Memory B cell (primary cell): ENCODE measurements around the gene PCP4L1.
"Not testable (repeated sequence)": the region's sequence is repeated elsewhere in the genome, so short reads cannot be mapped to it uniquely, and the experiment has no call there.

Experiments used
- ATAC-seq: fragments of 150-1000 bp; cut with Tn5 transposase; 2 replicates; pipeline ENCODE4 v1.10.0; 2021; ENCODE audit warnings: low read depth, mild to moderate bottlenecking, moderate library complexity
- DNase-seq, 2 donors: peaks; one replicate each; pipeline ENCODE4 v3.0.0; 2022; ENCODE audit warnings: low spot score in 2 of 2
- H3K27ac Mint-ChIP-seq: one replicate; pipeline ENCODE4 v1.8.0; 2022; ENCODE audit warnings: mild to moderate bottlenecking, moderate library complexity, mixed read lengths
- H3K27me3 Mint-ChIP-seq: one replicate; pipeline ENCODE4 v1.8.0; 2022; ENCODE audit warnings: mixed read lengths
- H3K36me3 Mint-ChIP-seq: one replicate; pipeline ENCODE4 v1.8.0; 2022; ENCODE audit warnings: mild to moderate bottlenecking, mixed read lengths
- H3K4me1 Mint-ChIP-seq: one replicate; pipeline ENCODE4 v1.8.0; 2022; ENCODE audit warnings: mixed read lengths
- H3K4me3 Mint-ChIP-seq: one replicate; pipeline ENCODE4 v1.8.0; 2022; ENCODE audit warnings: mild to moderate bottlenecking, moderate library complexity, mixed read lengths
- H3K9me3 Mint-ChIP-seq: one replicate; pipeline ENCODE4 v1.8.0; 2022; ENCODE audit warnings: mixed read lengths

The PCP4L1 gene

DNA sequence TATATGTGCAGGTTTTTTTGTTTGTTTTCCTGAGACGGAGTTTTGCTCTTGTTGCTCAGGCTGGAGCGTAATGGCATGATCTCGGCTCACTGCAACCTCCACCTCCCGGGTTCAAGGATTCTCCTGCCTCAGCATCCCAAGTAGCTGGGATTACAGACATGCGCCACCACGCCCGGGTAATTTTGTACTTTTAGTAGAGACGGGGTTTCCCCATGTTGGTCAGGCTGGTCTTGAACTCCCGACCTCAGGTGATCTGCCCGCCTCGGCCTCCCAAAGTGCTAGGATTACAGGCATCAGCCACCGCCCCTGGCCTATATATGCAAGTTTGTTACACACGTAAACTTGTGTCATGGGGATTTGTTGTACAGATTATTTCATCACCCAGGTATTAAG, 33.9 kb upstream of the PCP4L1 start:
- H3K36me3 Mint-ChIP-seq, H3K27ac Mint-ChIP-seq: not testable (repeated sequence)

DNA sequence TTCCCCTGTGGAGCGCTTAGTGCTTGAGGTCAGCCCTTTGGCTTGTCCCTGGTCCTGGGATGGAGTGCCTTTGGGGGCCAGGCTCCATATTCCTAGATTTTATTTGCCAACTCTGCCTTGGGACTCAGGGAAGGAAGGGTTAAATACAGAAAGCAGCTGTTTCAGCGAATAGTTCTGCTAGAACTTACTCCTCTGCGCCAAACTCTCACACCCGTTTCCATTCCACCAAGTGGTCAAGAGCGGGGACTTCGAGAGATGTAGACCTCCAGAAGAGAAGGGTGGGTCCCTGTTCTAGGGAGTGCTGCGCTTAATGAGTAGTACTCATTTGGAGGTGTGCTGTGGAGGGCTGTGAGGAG, 33.4 kb upstream of the PCP4L1 start:
- Mint-ChIP-seq H3K36me3 (peaks cover 8% of the 10 kb centered on the region), H3K4me3 (no peak overlapping the region), H3K4me1 (peaks cover 21% of the 10 kb centered on the region), H3K27ac (no peak overlapping the region), H3K27me3 (peaks cover 20% of the 10 kb centered on the region), H3K9me3 (no peaks in the 10 kb centered on the region)
- ATAC-seq, result no peak
- no peak for DNase-seq

More for the DNA sequence above, 33.9 kb upstream of the PCP4L1 start:
- ATAC-seq, DNase-seq, H3K9me3 Mint-ChIP-seq, H3K4me3 Mint-ChIP-seq: not testable (repeated sequence)
- peaks cover 21% of the 10 kb centered on the region for H3K4me1 Mint-ChIP-seq
- H3K27me3 Mint-ChIP-seq, result peaks cover 24% of the 10 kb centered on the region

DNA sequence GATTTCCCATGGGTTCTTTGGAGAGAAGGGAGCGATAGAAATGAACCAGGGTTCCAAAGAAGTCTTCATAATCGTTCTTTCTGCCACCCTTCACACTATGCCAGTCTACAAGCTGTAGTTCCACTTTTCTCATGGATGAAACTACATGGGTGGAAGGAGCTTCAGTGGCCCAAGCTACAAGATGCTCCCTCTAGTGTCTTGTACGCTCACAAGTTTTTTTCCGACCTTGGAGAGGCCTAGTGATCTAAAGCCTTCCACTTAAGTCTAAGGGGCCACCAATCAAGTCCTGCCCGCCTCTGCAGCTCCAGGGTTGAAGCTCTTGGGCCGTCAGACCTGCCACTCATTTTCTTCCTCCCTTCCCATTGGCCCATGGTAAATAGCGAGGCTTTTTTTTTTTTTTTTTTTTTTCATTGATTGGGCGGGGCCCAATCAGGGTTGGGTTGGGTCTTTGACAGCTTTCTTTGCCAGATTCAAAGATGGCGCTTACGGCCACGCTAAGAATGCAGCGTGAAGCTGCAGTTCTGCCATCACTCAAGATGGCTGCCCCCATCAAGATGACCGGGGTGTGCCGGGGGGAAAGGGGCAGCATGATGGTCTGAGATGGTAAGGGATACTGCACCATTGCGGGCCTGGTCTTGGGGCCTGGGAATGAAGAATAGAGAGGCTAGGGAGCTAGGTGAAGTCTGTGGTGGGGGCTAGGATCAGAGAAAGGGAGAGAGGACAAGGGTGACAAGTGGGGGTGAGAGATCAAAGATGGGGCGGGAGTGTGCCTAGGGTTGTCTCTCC, 32.8 kb upstream of the PCP4L1 start, which contains the start of gene TOMM40L:
TOMM40L (plus strand) TSS at position 527 of the 786 bp plus-strand sequence. CDS start 430 bp downstream, outside the sequence.
- Mint-ChIP-seq H3K4me1 (peaks cover 21% of the 10 kb centered on the region), H3K27me3 (peaks cover 19% of the 10 kb centered on the region), H3K9me3 (no peaks in the 10 kb centered on the region), H3K27ac (peak within 1 kb of the TSS; percentile 87), H3K36me3 (peaks cover 10% of the 10 kb centered on the region), H3K4me3 (peak within 1 kb of the TSS; percentile 100)
- DNase-seq, result peak; percentile 74 to 79
- peak; percentile 92 for ATAC-seq

DNA sequence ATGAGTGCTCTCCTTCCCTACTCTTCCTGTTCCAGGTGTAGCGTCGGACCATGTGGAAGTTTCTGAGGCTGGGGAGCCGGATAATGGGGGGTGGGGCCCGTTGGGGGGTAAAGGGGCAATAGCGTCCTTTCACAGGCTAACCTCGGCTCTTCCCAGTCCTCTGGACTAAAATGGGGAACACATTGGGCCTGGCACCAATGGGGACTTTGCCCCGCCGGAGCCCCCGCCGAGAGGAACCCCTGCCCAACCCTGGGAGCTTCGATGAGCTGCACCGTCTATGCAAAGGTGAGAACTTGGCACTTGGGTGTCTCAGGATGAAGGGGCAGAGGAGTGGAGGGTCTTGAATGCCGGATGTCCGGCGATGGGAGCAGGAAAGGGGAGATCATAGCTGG, 32.2 kb upstream of the PCP4L1 start:
- peaks cover 10% of the 10 kb centered on the region for H3K36me3 Mint-ChIP-seq
- no peak for ATAC-seq
- H3K9me3 Mint-ChIP-seq, result no peaks in the 10 kb centered on the region
- H3K4me1 Mint-ChIP-seq, result peaks cover 21% of the 10 kb centered on the region
- peaks cover 18% of the 10 kb centered on the region for H3K27me3 Mint-ChIP-seq
- DNase-seq, result no peak
- peak overlapping the region; percentile 100 for H3K4me3 Mint-ChIP-seq
- H3K27ac Mint-ChIP-seq, result peak overlapping the region; percentile 87

DNA sequence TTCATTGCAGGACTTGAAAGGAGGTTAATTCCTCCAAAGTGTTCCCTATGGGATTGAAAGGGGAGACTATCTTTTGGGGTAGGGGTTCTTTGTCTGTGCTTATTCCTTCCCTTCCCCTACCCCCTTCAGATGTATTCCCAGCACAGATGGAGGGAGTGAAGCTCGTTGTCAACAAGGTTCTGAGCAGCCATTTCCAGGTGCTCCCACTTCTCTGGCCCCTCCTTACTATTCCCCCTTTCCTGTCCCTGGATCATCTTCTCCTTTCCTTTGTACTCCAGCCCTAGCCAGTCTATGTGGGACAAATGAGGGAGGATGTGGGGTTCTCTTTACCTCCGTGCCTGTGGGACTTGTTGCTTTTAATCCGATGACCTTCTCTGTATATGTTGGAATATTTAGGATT, 31.8 kb upstream of the PCP4L1 start:
- peak overlapping the region; percentile 100 for H3K4me3 Mint-ChIP-seq
- ATAC-seq, result no peak
- peak overlapping the region; percentile 53 for H3K27ac Mint-ChIP-seq
- H3K4me1 Mint-ChIP-seq, result peaks cover 21% of the 10 kb centered on the region
- H3K27me3 Mint-ChIP-seq, result peaks cover 18% of the 10 kb centered on the region
- peaks cover 10% of the 10 kb centered on the region for H3K36me3 Mint-ChIP-seq
- no peaks in the 10 kb centered on the region for H3K9me3 Mint-ChIP-seq
- no peak for DNase-seq

DNA sequence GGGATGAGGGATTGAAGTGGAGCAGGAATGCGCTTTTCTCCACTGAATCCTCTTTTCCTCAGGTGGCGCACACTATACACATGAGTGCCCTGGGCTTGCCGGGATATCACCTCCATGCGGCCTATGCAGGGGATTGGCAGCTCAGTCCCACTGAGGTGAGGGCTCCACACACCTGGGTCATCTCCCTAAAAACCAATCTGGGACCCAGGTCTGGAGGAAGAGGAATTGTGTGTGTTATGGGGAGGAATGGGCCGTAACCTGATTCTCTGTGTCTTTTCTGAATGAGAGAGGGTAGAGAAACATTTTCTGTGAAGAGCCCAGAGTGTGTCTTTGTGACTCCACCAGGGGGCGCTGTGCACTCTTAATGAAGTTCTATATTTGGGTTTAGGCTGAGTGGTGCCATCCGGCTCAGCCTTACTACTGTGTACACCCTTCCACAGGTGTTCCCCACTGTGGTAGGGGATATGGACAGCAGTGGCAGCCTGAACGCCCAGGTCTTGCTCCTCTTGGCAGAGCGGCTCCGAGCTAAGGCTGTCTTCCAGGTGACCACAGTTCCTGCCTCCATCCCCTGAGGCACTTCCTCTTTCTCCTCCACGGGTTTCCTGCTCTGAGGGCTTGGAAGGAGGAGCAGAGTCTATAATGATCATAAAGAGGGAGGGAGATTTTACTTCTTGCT, 31.2 kb upstream of the PCP4L1 start:
- Mint-ChIP-seq H3K4me1 (peaks cover 18% of the 10 kb centered on the region), H3K9me3 (no peaks in the 10 kb centered on the region), H3K27me3 (peaks cover 14% of the 10 kb centered on the region), H3K36me3 (peaks cover 8% of the 10 kb centered on the region), H3K27ac (peak overlapping the region; percentile 53), H3K4me3 (peak overlapping the region; percentile 100)
- DNase-seq (peak; percentile 80 to 86), ATAC-seq (peak; percentile 41)

DNA sequence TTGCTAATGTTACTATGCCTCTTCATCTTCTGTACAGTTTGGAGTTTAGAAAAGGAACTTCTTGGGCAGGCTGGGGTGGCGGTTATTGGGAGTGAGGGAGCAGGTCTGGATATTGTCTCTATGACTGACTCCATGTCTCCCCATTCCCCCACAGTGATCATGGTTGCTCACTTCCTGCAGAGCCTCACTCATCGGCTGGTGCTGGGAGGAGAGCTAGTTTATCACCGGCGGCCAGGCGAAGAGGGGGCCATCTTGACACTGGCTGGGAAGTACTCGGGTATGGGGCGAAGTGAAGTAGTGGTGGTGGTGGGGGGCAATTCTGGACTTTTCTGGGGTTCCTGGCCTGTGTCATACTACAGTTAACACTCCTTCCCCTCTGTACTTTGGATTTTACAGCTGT, 30.5 kb upstream of the PCP4L1 start:
- peaks cover 18% of the 10 kb centered on the region for H3K4me1 Mint-ChIP-seq
- H3K9me3 Mint-ChIP-seq, result no peaks in the 10 kb centered on the region
- DNase-seq (no peak), ATAC-seq (no peak)
- peaks cover 8% of the 10 kb centered on the region for H3K36me3 Mint-ChIP-seq
- no peak overlapping the region for H3K27ac Mint-ChIP-seq
- no peak overlapping the region for H3K4me3 Mint-ChIP-seq
- peaks cover 10% of the 10 kb centered on the region for H3K27me3 Mint-ChIP-seq

DNA sequence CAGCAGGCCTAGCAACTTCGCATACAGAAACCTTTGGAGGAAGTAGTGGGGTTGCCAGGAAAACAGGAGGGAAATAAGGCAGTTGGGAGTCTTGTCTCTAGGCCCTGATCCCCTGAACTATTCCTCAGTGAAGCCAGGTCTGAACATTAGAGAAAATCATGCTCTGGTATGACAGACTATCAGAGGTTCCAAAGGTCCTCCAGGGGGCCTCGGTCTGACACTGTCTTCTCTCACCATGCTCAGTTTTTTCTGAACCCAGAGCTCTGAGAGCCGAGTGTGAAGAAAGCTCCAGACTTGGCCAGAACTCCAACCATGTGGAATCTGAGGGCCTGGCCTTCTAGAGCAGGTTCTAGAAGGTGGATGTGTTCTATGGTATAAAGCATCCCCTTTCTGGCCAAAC, 28.6 kb upstream of the PCP4L1 start:
- no peak for DNase-seq
- H3K27me3 Mint-ChIP-seq, result no peaks in the 10 kb centered on the region
- no peak overlapping the region for H3K27ac Mint-ChIP-seq

DNA sequence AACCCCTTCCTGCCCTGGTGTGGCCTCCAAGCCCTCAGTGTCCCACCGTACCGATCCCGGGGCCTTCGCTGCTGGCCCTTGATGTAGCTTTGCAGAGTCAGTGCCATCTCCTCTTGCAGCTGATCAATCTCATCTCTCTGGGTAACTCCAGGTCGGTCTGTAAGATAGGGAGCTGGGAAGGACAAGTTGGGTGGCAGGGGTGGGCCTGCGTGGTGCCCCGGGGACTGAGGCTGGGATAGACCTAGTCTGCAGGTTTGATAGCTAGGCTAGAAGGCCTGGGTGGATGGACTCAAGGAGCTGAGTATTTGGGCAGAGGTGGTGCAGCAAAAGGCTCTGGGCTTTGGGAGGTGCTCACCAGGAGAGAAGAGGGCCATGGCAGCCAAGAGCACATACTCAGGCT, 27.8 kb upstream of the PCP4L1 start:
- H3K27ac Mint-ChIP-seq, result no peak overlapping the region

More for the DNA sequence above, 28.6 kb upstream of the PCP4L1 start:
- no peak overlapping the region for H3K4me3 Mint-ChIP-seq
- no peak for ATAC-seq
- H3K4me1 Mint-ChIP-seq, result peaks cover 18% of the 10 kb centered on the region
- peaks cover 10% of the 10 kb centered on the region for H3K36me3 Mint-ChIP-seq
- no peaks in the 10 kb centered on the region for H3K9me3 Mint-ChIP-seq

DNA sequence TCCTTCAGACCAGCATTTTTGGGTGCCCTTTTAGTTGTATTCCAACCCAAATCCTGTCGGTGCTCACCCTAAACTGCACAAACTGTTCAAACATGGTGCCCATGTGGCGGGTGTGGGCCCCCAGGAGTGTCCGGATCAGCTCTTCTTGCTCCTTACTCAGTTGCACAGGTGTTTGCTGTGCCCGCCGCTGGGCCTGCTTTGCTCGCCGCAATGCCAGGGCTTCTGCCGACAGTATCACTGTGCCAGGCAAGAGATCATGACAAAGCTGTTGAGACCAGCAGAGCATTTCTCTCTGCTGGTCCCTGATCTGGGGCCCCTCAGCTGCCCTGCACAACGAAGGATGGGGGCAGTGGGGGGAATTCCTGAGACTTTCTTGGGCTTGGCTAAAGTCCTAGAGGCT, 25.4 kb upstream of the PCP4L1 start:
- DNase-seq (no peak), ATAC-seq (no peak)
- peaks cover 10% of the 10 kb centered on the region for H3K36me3 Mint-ChIP-seq
- H3K27ac Mint-ChIP-seq, result no peak overlapping the region
- H3K4me1 Mint-ChIP-seq, result no peaks in the 10 kb centered on the region
- no peaks in the 10 kb centered on the region for H3K9me3 Mint-ChIP-seq
- H3K4me3 Mint-ChIP-seq, result no peak overlapping the region
- H3K27me3 Mint-ChIP-seq, result peaks cover 1% of the 10 kb centered on the region

More for the DNA sequence above, 27.8 kb upstream of the PCP4L1 start:
- H3K27me3 Mint-ChIP-seq, result no peaks in the 10 kb centered on the region
- peaks cover 10% of the 10 kb centered on the region for H3K36me3 Mint-ChIP-seq
- DNase-seq, result no peak
- no peak overlapping the region for H3K4me3 Mint-ChIP-seq
- H3K9me3 Mint-ChIP-seq, result no peaks in the 10 kb centered on the region
- no peak for ATAC-seq
- H3K4me1 Mint-ChIP-seq, result peaks cover 16% of the 10 kb centered on the region

DNA sequence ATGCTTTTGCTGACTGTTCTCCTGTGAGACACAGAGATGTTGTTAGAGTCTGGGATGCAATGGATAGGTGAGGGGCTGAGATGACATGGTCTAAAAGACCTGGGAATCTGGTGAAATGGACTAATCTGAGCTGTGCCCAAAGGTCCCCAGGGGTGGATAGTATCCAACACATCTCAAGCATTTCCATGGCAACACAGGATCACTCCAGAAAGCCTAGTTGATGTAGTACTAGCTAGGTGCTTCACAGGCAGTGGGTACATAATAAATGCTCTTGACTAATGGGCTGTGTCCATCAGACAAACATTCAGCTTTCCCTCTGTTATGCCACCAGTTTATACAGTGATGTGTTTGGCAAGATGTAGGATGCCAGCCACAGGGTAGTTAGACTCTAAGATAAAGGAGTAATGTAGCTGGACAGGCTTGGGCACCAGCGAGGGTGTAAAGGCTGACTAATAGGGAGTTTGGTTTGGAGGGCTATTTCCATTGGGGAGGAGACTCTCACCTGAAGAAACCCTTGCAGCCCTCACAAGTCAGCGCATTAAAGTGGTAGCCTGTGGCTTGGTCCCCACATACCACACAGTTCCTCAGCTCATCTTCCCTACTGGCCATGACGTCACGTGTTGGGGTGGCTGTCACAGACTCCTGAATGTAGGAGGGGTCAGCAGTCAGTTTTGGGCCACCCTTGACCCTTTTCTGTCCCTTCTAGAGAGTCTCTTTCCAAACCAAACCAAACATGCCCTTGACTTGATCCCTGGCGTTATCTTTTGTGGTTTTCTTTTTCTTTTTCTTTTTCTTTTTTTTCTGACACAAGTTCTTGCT, 22.4 kb upstream of the PCP4L1 start:
- no peak overlapping the region for H3K27ac Mint-ChIP-seq
- H3K4me3 Mint-ChIP-seq, result no peak overlapping the region
- ATAC-seq (no peak), DNase-seq (no peak)
- H3K36me3 Mint-ChIP-seq, result peaks cover 2% of the 10 kb centered on the region
- H3K9me3 Mint-ChIP-seq, result no peaks in the 10 kb centered on the region
- no peaks in the 10 kb centered on the region for H3K4me1 Mint-ChIP-seq
- H3K27me3 Mint-ChIP-seq, result peaks cover 8% of the 10 kb centered on the region

DNA sequence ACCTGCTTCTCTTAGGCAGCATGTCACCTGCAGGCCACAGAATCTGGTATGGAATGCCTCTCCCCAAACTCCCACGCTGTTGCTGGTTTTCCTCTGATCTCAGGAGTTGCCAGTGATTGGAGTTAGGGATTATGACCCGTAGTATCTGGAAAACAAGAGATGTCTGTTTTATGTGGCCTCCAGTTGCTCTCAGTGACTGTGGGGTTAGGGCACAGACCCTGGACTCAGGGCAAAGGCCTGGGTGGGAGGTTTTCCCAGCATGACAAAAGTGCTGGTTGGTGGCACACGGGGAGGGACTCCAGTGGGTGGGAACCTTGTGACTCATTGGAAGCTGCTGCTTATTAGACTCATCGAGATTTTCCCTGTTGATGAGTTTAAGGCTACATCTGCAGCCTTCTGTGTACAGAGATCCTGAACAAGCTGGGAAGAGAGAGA, 20.5 kb upstream of the PCP4L1 start, which contains the start of gene NR1I3:
NR1I3 (minus strand) TSS at position 165 of the 435 bp plus-strand sequence. CDS start 1,638 bp downstream, outside the sequence.
- ATAC-seq (no peak), DNase-seq (no peak)
- H3K27me3 Mint-ChIP-seq, result peaks cover 8% of the 10 kb centered on the region
- H3K36me3 Mint-ChIP-seq, result peaks cover 2% of the 10 kb centered on the region
- no peaks in the 10 kb centered on the region for H3K9me3 Mint-ChIP-seq
- no peak within 1 kb of the TSS for H3K27ac Mint-ChIP-seq
- peaks cover 5% of the 10 kb centered on the region for H3K4me1 Mint-ChIP-seq
- no peak within 1 kb of the TSS for H3K4me3 Mint-ChIP-seq

DNA sequence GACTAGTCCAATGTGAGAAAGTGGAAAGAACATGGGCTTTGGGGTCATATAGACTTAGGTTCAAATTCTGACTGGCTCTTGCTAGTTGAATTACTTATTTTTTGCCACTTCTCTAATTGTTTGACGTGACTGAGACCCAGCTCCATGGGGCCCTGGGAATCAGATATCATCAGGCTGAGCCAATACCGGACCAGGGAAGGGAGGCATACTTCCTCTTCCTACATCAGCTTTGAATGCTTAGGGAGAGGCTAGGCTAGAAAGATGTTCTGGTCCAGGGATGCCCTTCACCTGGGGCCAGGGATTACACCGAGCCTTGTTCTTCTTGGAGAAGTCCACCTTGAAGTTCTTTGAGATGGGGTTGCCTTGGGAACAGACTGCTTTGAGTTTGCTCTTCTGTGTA, 16.9 kb upstream of the PCP4L1 start:
- ATAC-seq, result no peak
- H3K9me3 Mint-ChIP-seq, result no peaks in the 10 kb centered on the region
- H3K4me1 Mint-ChIP-seq, result peaks cover 5% of the 10 kb centered on the region
- H3K27ac Mint-ChIP-seq, result no peak overlapping the region
- no peak for DNase-seq
- no peaks in the 10 kb centered on the region for H3K36me3 Mint-ChIP-seq
- H3K4me3 Mint-ChIP-seq, result no peak overlapping the region
- H3K27me3 Mint-ChIP-seq, result peaks cover 8% of the 10 kb centered on the region

DNA sequence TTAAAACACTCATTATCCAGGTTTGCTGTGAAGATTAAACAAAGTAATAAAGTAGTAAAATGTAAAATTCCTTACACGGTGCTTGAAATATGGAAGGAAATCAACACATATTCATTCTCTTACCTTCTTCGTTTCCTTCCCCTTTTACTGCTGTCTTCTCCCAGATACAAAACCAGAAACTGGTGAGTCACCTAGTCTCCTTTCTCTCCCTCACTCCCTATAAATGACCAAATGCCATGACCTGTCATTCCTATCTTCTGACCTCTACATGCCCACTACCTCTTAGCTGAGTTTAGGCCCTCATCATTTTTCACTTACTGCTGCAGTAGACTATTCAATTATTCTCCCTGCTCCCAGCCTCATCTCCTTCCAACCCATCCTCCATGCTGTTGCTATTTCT, 16.2 kb upstream of the PCP4L1 start:
- Mint-ChIP-seq H3K27ac (no peak overlapping the region), H3K9me3 (no peaks in the 10 kb centered on the region), H3K36me3 (no peaks in the 10 kb centered on the region), H3K4me1 (peaks cover 5% of the 10 kb centered on the region), H3K27me3 (peaks cover 8% of the 10 kb centered on the region), H3K4me3 (no peak overlapping the region)
- ATAC-seq, result no peak
- no peak for DNase-seq
